Mesendoderm (in vitro differentiated cells): Measurements from ENCODE around the gene FAM114A2.
A peak's percentile ranks its signal among the peaks of the same experiment; 100 is the strongest.

Experiments used
- DNase-seq: peaks from one replicate; pipeline ENCODE4 v3.0.0; 2013
- H2AK5ac ChIP-seq: 2 replicates; pipeline ENCODE4 v1.6.1; 2013; ENCODE audit warnings: low read length, inconsistent platforms
- H2BK120ac ChIP-seq: 2 replicates; pipeline ENCODE4 v1.6.1; 2013; ENCODE audit warnings: low read depth, mild to moderate bottlenecking, low read length, moderate library complexity, mixed read lengths
- H2BK15ac ChIP-seq: replicated peaks from 2 replicates; pipeline ENCODE4 v1.6.1; 2013; ENCODE audit warnings: low read depth, mild to moderate bottlenecking, moderate library complexity
- H2BK5ac ChIP-seq: 2 replicates; pipeline ENCODE4 v1.6.1; 2013; ENCODE audit warnings: low read length, inconsistent platforms
- H3K18ac ChIP-seq: 2 replicates; pipeline ENCODE4 v1.6.1; 2013; ENCODE audit warnings: mild to moderate bottlenecking, low read length, mixed read lengths
- H3K23ac ChIP-seq: one replicate; pipeline ENCODE4 v1.6.1; 2013; ENCODE audit warnings: low read length
- H3K27ac ChIP-seq: 2 replicates; pipeline ENCODE4 v1.5.1; 2013; ENCODE audit warnings: low read depth, mild to moderate bottlenecking, inconsistent platforms, low read length, moderate library complexity
- H3K27me3 ChIP-seq: 2 replicates; pipeline ENCODE4 v1.6.1; 2013; ENCODE audit warnings: low read length, control low read depth, mild to moderate bottlenecking, inconsistent platforms; ENCODE audit not compliant: insufficient read depth, poor library complexity
- H3K36me3 ChIP-seq: 2 replicates; pipeline ENCODE4 v1.6.1; 2013; ENCODE audit warnings: low read length, inconsistent platforms; ENCODE audit not compliant: control insufficient read depth, insufficient read depth
- H3K4ac ChIP-seq: one replicate; pipeline ENCODE4 v1.6.1; 2013; ENCODE audit warnings: low read depth, mild to moderate bottlenecking, low read length, moderate library complexity
- H3K4me1 ChIP-seq: 2 replicates; pipeline ENCODE4 v1.6.1; 2013; ENCODE audit warnings: low read depth, low read length, inconsistent platforms; ENCODE audit not compliant: control insufficient read depth
- H3K4me2 ChIP-seq: 2 replicates; pipeline ENCODE4 v1.6.1; 2013; ENCODE audit warnings: low read length
- H3K4me3 ChIP-seq: 2 replicates; pipeline ENCODE4 v1.5.1; 2013; ENCODE audit warnings: mild to moderate bottlenecking, low read length
- H3K56ac ChIP-seq: one replicate; pipeline ENCODE4 v1.6.1; 2013; ENCODE audit warnings: low read length
- H3K79me1 ChIP-seq: 2 replicates; pipeline ENCODE4 v1.6.1; 2013; ENCODE audit warnings: low read length, inconsistent platforms
- H3K79me2 ChIP-seq: 2 replicates; pipeline ENCODE4 v1.6.1; 2013; ENCODE audit warnings: mild to moderate bottlenecking, low read length; ENCODE audit not compliant: control insufficient read depth, insufficient read depth
- H3K9ac ChIP-seq: 2 replicates; pipeline ENCODE4 v1.6.1; 2013; ENCODE audit warnings: low read length, inconsistent platforms
- H4K5ac ChIP-seq: one replicate; pipeline ENCODE4 v1.6.1; 2013; ENCODE audit warnings: low read length
- H4K8ac ChIP-seq: one replicate; pipeline ENCODE4 v1.6.1; 2013; ENCODE audit warnings: low read depth, mild to moderate bottlenecking, control low read depth, low read length, moderate library complexity
- WGBS: extraction: QIAGEN DNeasy Blood & Tissue Kit; methylation state at CpG from one replicate; pipeline ENCODE4 v1.1.7; 2013; ENCODE audit warnings: low lambda C conversion rate, missing lambda C conversion rate; ENCODE audit not compliant: insufficient coverage; ENCODE audit errors: extremely low coverage; 5-methylcytosine and 5-hydroxymethylcytosine counted together

FAM114A2 gene

GRCh38 chr5:154047324-154047723, 8.6 kb upstream of the FAM114A2 start:
- Histone ChIP-seq H2BK120ac (no peak overlapping the region), H3K79me1 (peaks cover 8% of the 10 kb centered on the region), H3K36me3 (no peaks in the 10 kb centered on the region), H3K27me3 (no peaks in the 10 kb centered on the region), H3K23ac (no peak overlapping the region), H3K9ac (no peak overlapping the region), H3K56ac (no peak overlapping the region), H2BK15ac (no peak overlapping the region), H2BK5ac (no peak overlapping the region), H2AK5ac (no peak overlapping the region), H4K5ac (no peak overlapping the region), H3K18ac (no peak overlapping the region), H3K4ac (no peak overlapping the region), H3K4me3 (no peak overlapping the region), H4K8ac (no peak overlapping the region), H3K79me2 (no peaks in the 10 kb centered on the region), H3K4me2 (no peak overlapping the region), H3K27ac (no peak overlapping the region), H3K4me1 (no peaks in the 10 kb centered on the region)
- DNase-seq, result no peak
- WGBS, result 100% methylated on average over 1 of the region's 3 CpGs

GRCh38 chr5:154046486-154046885, 7.8 kb upstream of the FAM114A2 start:
- Histone ChIP-seq H3K56ac (no peak overlapping the region), H3K4me1 (no peaks in the 10 kb centered on the region), H3K4me3 (no peak overlapping the region), H3K23ac (no peak overlapping the region), H3K27me3 (no peaks in the 10 kb centered on the region), H2BK15ac (no peak overlapping the region), H3K18ac (no peak overlapping the region), H2BK120ac (no peak overlapping the region), H4K5ac (no peak overlapping the region), H3K79me1 (peaks cover 8% of the 10 kb centered on the region), H2AK5ac (no peak overlapping the region), H3K79me2 (no peaks in the 10 kb centered on the region), H3K4ac (no peak overlapping the region), H3K36me3 (no peaks in the 10 kb centered on the region), H3K9ac (no peak overlapping the region), H3K27ac (no peak overlapping the region), H2BK5ac (no peak overlapping the region), H3K4me2 (no peak overlapping the region), H4K8ac (no peak overlapping the region)
- no CpG with 5 or more reads among the region's 7 CpGs for WGBS
- DNase-seq, result no peak

- H3K4me3 ChIP-seq, result no peak overlapping the region
- no peaks in the 10 kb centered on the region for H3K36me3 ChIP-seq
- H2BK5ac ChIP-seq, result no peak overlapping the region
- no CpG with 5 or more reads among the region's 2 CpGs for WGBS
- no peak overlapping the region for H3K9ac ChIP-seq
- no peaks in the 10 kb centered on the region for H3K27me3 ChIP-seq
- no peak overlapping the region for H3K23ac ChIP-seq
- H2BK120ac ChIP-seq, result no peak overlapping the region
- no peak overlapping the region for H2BK15ac ChIP-seq
- no peak overlapping the region for H2AK5ac ChIP-seq
- no peaks in the 10 kb centered on the region for H3K79me2 ChIP-seq
- no peak overlapping the region for H4K8ac ChIP-seq
- no peak overlapping the region for H3K4ac ChIP-seq
- H3K27ac ChIP-seq, result no peak overlapping the region
- H4K5ac ChIP-seq, result no peak overlapping the region
- H3K56ac ChIP-seq, result no peak overlapping the region
- H3K4me1 ChIP-seq, result no peaks in the 10 kb centered on the region
- no peak for DNase-seq
- no peak overlapping the region for H3K4me2 ChIP-seq
- H3K18ac ChIP-seq, result no peak overlapping the region
- H3K79me1 ChIP-seq, result peaks cover 8% of the 10 kb centered on the region
Observed at GRCh38 chr5:154044581-154044980, 5.9 kb upstream of the FAM114A2 start.

- WGBS, result no CpG with 5 or more reads among the region's 3 CpGs
- peaks cover 12% of the 10 kb centered on the region for H3K79me1 ChIP-seq
- no peak overlapping the region for H2BK15ac ChIP-seq
- peak overlapping the region; percentile 25 for H3K23ac ChIP-seq
- no peak overlapping the region for H4K5ac ChIP-seq
- H3K27ac ChIP-seq, result no peak overlapping the region
- H3K27me3 ChIP-seq, result no peaks in the 10 kb centered on the region
- H3K9ac ChIP-seq, result no peak overlapping the region
- no peak overlapping the region for H2BK120ac ChIP-seq
- peaks cover 3% of the 10 kb centered on the region for H3K79me2 ChIP-seq
- H2AK5ac ChIP-seq, result no peak overlapping the region
- no peak overlapping the region for H3K4me2 ChIP-seq
- H3K56ac ChIP-seq, result no peak overlapping the region
- H3K18ac ChIP-seq, result no peak overlapping the region
- H2BK5ac ChIP-seq, result no peak overlapping the region
- no peak overlapping the region for H3K4me3 ChIP-seq
- H4K8ac ChIP-seq, result no peak overlapping the region
- H3K4ac ChIP-seq, result no peak overlapping the region
- H3K36me3 ChIP-seq, result no peaks in the 10 kb centered on the region
- no peak for DNase-seq
- no peaks in the 10 kb centered on the region for H3K4me1 ChIP-seq
Observed at GRCh38 chr5:154044099-154044498, 5.4 kb upstream of the FAM114A2 start.

- Histone ChIP-seq H3K4me3 (no peak overlapping the region), H2BK5ac (no peak overlapping the region), H4K8ac (no peak overlapping the region), H2BK15ac (no peak overlapping the region), H3K4me1 (no peaks in the 10 kb centered on the region), H3K56ac (no peak overlapping the region), H3K36me3 (no peaks in the 10 kb centered on the region), H3K18ac (no peak overlapping the region), H3K27me3 (no peaks in the 10 kb centered on the region), H2AK5ac (no peak overlapping the region), H3K27ac (no peak overlapping the region), H3K9ac (no peak overlapping the region), H3K4ac (no peak overlapping the region), H3K79me2 (peaks cover 3% of the 10 kb centered on the region), H3K23ac (no peak overlapping the region), H3K4me2 (no peak overlapping the region), H2BK120ac (no peak overlapping the region), H3K79me1 (peaks cover 14% of the 10 kb centered on the region), H4K5ac (no peak overlapping the region)
- no peak for DNase-seq
- no CpG with 5 or more reads among the region's 2 CpGs for WGBS
Observed at GRCh38 chr5:154042766-154043165, 4.1 kb upstream of the FAM114A2 start.

- no peaks in the 10 kb centered on the region for H3K36me3 ChIP-seq
- H2BK120ac ChIP-seq, result no peak overlapping the region
- H3K27me3 ChIP-seq, result no peaks in the 10 kb centered on the region
- H3K27ac ChIP-seq, result no peak overlapping the region
- peak overlapping the region; percentile 62 for H2AK5ac ChIP-seq
- peaks cover 9% of the 10 kb centered on the region for H3K79me1 ChIP-seq
- H3K79me2 ChIP-seq, result peaks cover 3% of the 10 kb centered on the region
- no peak overlapping the region for H3K23ac ChIP-seq
- H3K18ac ChIP-seq, result no peak overlapping the region
- peak overlapping the region; percentile 98 for H3K4me2 ChIP-seq
- H2BK5ac ChIP-seq, result no peak overlapping the region
- peak overlapping the region; percentile 91 for H3K4me3 ChIP-seq
- H3K56ac ChIP-seq, result peak overlapping the region; percentile 92
- H2BK15ac ChIP-seq, result no peak overlapping the region
- no peaks in the 10 kb centered on the region for H3K4me1 ChIP-seq
- WGBS, result no CpG with 5 or more reads among the region's 1 CpG
- peak overlapping the region; percentile 89 for H3K9ac ChIP-seq
- H4K8ac ChIP-seq, result no peak overlapping the region
- no peak overlapping the region for H3K4ac ChIP-seq
- H4K5ac ChIP-seq, result no peak overlapping the region
- DNase-seq, result no peak
Observed at GRCh38 chr5:154039458-154039829, 734 bp upstream of the FAM114A2 start.
